KMS-11 (cell line): ENCODE measurements around the gene ALG14.

ENCODE experiments used
- H2AFZ ChIP-seq: fragments of 200-600 bp; sonication (generic); 2 replicates; pipeline ENCODE4 v1.6.1; 2016; ENCODE audit warnings: antibody characterized with exemption, mixed run types, low read depth
- H3K27ac ChIP-seq: fragments of 200-600 bp; sonication (generic); 2 replicates; pipeline ENCODE4 v1.6.1; 2016; ENCODE audit warnings: mild to moderate bottlenecking, mixed run types
- H3K27me3 ChIP-seq: fragments of 200-600 bp; sonication (generic); 2 replicates; pipeline ENCODE4 v1.6.1; 2017; ENCODE audit warnings: mild to moderate bottlenecking, low read depth, mixed run types, moderate library complexity; ENCODE audit not compliant: insufficient read depth
- H3K36me3 ChIP-seq: fragments of 200-600 bp; sonication (generic); 2 replicates; pipeline ENCODE4 v1.6.1; 2017; ENCODE audit warnings: mild to moderate bottlenecking, mixed run types; ENCODE audit not compliant: insufficient read depth
- H3K4me1 ChIP-seq: fragments of 200-600 bp; sonication (generic); 2 replicates; pipeline ENCODE4 v1.6.1; 2016; ENCODE audit warnings: mild to moderate bottlenecking, low read depth, mixed run types; ENCODE audit not compliant: poor library complexity, severe bottlenecking
- H3K4me2 ChIP-seq: fragments of 200-600 bp; sonication (generic); 2 replicates; pipeline ENCODE4 v1.7.0; 2016; ENCODE audit warnings: mild to moderate bottlenecking, mixed run types
- H3K4me3 ChIP-seq: fragments of 200-600 bp; sonication (generic); IDR thresholded peaks from 2 replicates; pipeline ENCODE4 v1.6.1; 2017; ENCODE audit warnings: low read depth, low read length, mixed read lengths; ENCODE audit not compliant: insufficient read depth
- H3K79me2 ChIP-seq: fragments of 200-600 bp; sonication (generic); 2 replicates; pipeline ENCODE4 v1.6.1; 2016; ENCODE audit warnings: low read depth, mixed run types; ENCODE audit not compliant: insufficient read depth
- H3K9ac ChIP-seq: fragments of 200-600 bp; sonication (generic); 2 replicates; pipeline ENCODE4 v1.6.1; 2016; ENCODE audit warnings: mild to moderate bottlenecking, mixed run types
- H4K20me1 ChIP-seq: fragments of 200-600 bp; sonication (generic); 2 replicates; pipeline ENCODE4 v1.6.1; 2016; ENCODE audit warnings: mild to moderate bottlenecking, mixed run types; ENCODE audit not compliant: insufficient read depth
- CTCF ChIP-seq: fragments of 200-600 bp; sonication (generic); conservative IDR thresholded peaks from 2 replicates; pipeline ENCODE4 v1.6.1; 2017; ENCODE audit warnings: low read depth, mild to moderate bottlenecking, antibody characterized with exemption, low read length, moderate library complexity, mixed read lengths

Gene ALG14

GRCh38 chr1:95040032-95040525 is 32.7 kb downstream of the ALG14 start:
- no peaks in the 10 kb centered on the region for H3K79me2 ChIP-seq
- H4K20me1 ChIP-seq, result no peaks in the 10 kb centered on the region
- no peaks in the 10 kb centered on the region for H3K4me1 ChIP-seq
- H3K4me3 ChIP-seq, result no peak overlapping the region
- TF ChIP-seq CTCF, result no peak
- H2AFZ ChIP-seq, result no peak overlapping the region
- H3K9ac ChIP-seq, result no peak overlapping the region
- no peaks in the 10 kb centered on the region for H3K27me3 ChIP-seq
- no peak overlapping the region for H3K4me2 ChIP-seq
- no peak overlapping the region for H3K27ac ChIP-seq
- H3K36me3 ChIP-seq, result no peaks in the 10 kb centered on the region

GRCh38 chr1:95039360-95040031 is 33.3 kb downstream of the ALG14 start:
- Histone ChIP-seq H3K4me2 (no peak overlapping the region), H3K79me2 (no peaks in the 10 kb centered on the region), H2AFZ (no peak overlapping the region), H3K9ac (no peak overlapping the region), H3K4me1 (no peaks in the 10 kb centered on the region), H3K4me3 (no peak overlapping the region), H3K27ac (no peak overlapping the region), H4K20me1 (no peaks in the 10 kb centered on the region), H3K36me3 (no peaks in the 10 kb centered on the region), H3K27me3 (no peaks in the 10 kb centered on the region)
- no peak for TF ChIP-seq CTCF

GRCh38 chr1:95035536-95035935 is 37.2 kb downstream of the ALG14 start:
- TF ChIP-seq CTCF, result no peak
- Histone ChIP-seq H3K27me3 (no peaks in the 10 kb centered on the region), H3K27ac (no peak overlapping the region), H2AFZ (no peak overlapping the region), H3K4me3 (no peak overlapping the region), H3K4me1 (no peaks in the 10 kb centered on the region), H3K9ac (no peak overlapping the region), H3K79me2 (no peaks in the 10 kb centered on the region), H3K4me2 (no peak overlapping the region), H4K20me1 (no peaks in the 10 kb centered on the region), H3K36me3 (no peaks in the 10 kb centered on the region)

GRCh38 chr1:95034506-95034905 is 38.2 kb downstream of the ALG14 start:
- Histone ChIP-seq H3K79me2 (no peaks in the 10 kb centered on the region), H3K9ac (no peak overlapping the region), H3K4me2 (no peak overlapping the region), H2AFZ (no peak overlapping the region), H3K36me3 (no peaks in the 10 kb centered on the region), H4K20me1 (no peaks in the 10 kb centered on the region), H3K27me3 (no peaks in the 10 kb centered on the region), H3K4me3 (no peak overlapping the region), H3K27ac (no peak overlapping the region), H3K4me1 (no peaks in the 10 kb centered on the region)
- no peak for TF ChIP-seq CTCF
